Sigmoid colon (tissue), 7 donors: Measurements from ENCODE around the gene MOB3A. TPM values are rescaled to one million over a fixed set of nuclear protein-coding genes. Genes with fewer than 3 reads are reported as not detected.
A peak's percentile ranks its signal among the peaks of the same experiment; 100 is the strongest.

Source experiments
- DNase-seq: peaks from one replicate; pipeline ENCODE4 v3.0.0-alpha.2; 2019
- H3K27ac ChIP-seq, 4 donors: fragments of 200-600 bp; sonication (generic); one replicate each; pipeline ENCODE4 v1.5.1; 2016 to 2019; ENCODE audit warnings: mild to moderate bottlenecking in 1 of 4
- H3K27me3 ChIP-seq, 3 donors: fragments of 200-600 bp; sonication (generic); one replicate each; pipeline ENCODE4 v1.5.1; 2019; ENCODE audit warnings: mild to moderate bottlenecking in 1 of 3
- H3K36me3 ChIP-seq, 4 donors: fragments of 200-600 bp; sonication (generic); one replicate each; pipeline ENCODE4 v1.5.1; 2016 to 2019
- H3K4me1 ChIP-seq, 4 donors: fragments of 200-600 bp; sonication (generic); one replicate each; pipeline ENCODE4 v1.5.1; 2017 to 2019
- H3K4me3 ChIP-seq, 4 donors: fragments of 200-600 bp; sonication (generic); one replicate each; pipeline ENCODE4 v1.5.1; 2017 to 2019; ENCODE audit warnings: mild to moderate bottlenecking in 2 of 4, moderate library complexity in 1 of 4
- H3K9me3 ChIP-seq, 4 donors: fragments of 200-600 bp in 3 of 4; sonication (generic) in 3 of 4; one replicate each; pipeline versions ENCODE4 v1.5.1 to v1.6.1; 2013 to 2019
- EP300 ChIP-seq, 4 donors: sonication (generic); formaldehyde crosslinking; IDR thresholded peaks; one replicate each; pipeline ENCODE4 v1.6.1; 2017; ENCODE audit warnings: antibody characterized with exemption in 4 of 4
- POLR2A ChIP-seq, 2 donors: fragments of 450-650 bp; IDR thresholded peaks; one replicate each; pipeline ENCODE4 v1.6.1; 2016; ENCODE audit warnings: antibody characterized with exemption in 2 of 2, mild to moderate bottlenecking in 2 of 2, moderate library complexity in 2 of 2
- POLR2AphosphoS5 ChIP-seq, 4 donors: sonication (generic); formaldehyde crosslinking; IDR thresholded peaks; one replicate each; pipeline ENCODE4 v1.6.1; 2017; ENCODE audit warnings: antibody characterized with exemption in 4 of 4
- WGBS, 2 donors: extraction: QIAGEN DNeasy Blood & Tissue Kit; methylation state at CpG; one replicate each; pipeline ENCODE4 v1.1.7; 2013; 5-methylcytosine and 5-hydroxymethylcytosine counted together
- intact Hi-C: fragments of 100-400 bp; cut with DNase I; formaldehyde crosslinking; loops from one replicate; pipeline ENCODE4 v1.15.1; 2023
- polyA plus RNA-seq, 3 donors: library from polyadenylated mRNA; stranded (reverse); fragments of 200-250 nt; gene quantifications; one replicate each; pipeline ENCODE4 v1.2.3, GENCODE V29; 2013
- total RNA-seq, 4 donors: library from RNA; depleted of rRNA; stranded (reverse); fragments of >200 nt; gene quantifications; one replicate each; pipeline ENCODE4 v1.1.0, GENCODE V29; 2016
- TF ChIP-seq, protein P1 (sequence below), 4 experiments: fragments of 450-650 bp in 3 of 4; fragments of 200-600 bp in 1 of 4; IDR thresholded peaks; one replicate each; pipeline ENCODE4 v1.5.1; 2016 to 2019; ENCODE audit warnings: antibody characterized with exemption in 4 of 4, mild to moderate bottlenecking in 3 of 4, moderate library complexity in 2 of 4
- donor health status: healthy with polysubstance abuse.
- donor health status: Bipolar disorder and iron deficiency.
- donor health status: healthy.

The MOB3A gene
- total and polyA plus RNA-seq, 7 donors = 14.4 to 65.4 (median 28.6) TPM

DNA sequence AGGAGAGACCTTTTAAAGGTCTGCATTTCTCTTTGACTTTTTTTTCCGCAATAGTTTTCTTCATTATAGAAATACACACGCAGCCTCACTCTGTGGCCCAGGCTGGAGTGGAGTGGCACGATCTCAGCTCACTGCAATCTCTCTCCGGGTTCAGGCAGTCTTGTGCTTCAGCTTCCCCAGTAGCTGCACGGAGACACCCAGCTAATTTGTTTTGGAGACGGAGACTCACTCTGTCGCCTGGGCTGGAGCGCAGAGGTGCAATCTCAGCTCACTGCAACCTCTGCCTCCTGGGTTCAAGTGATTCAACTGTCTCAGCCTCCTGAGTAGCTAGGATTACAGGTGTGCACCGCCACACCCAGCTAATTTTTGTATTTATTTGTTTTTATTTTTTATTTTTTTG is 33.4 kb downstream of the MOB3A start:
- 92 to 93% methylated on average over 9 of the region's 9 CpGs for WGBS, 2 donors
- DNase-seq = no peak
- H3K4me3 ChIP-seq = no peak overlapping the region
- intact Hi-C loops = no loop called here
- no peaks in the 10 kb centered on the region for H3K36me3 ChIP-seq
- H3K9me3 ChIP-seq = no peaks in the 10 kb centered on the region
- TF ChIP-seq POLR2A (IDR thresholded peaks at IDR 0.05) = no peak
- no peak for TF ChIP-seq EP300 (IDR thresholded peaks at IDR 0.05)
- TF ChIP-seq POLR2AphosphoS5 (IDR thresholded peaks at IDR 0.05) = no peak
- TF ChIP-seq, protein P1, sequence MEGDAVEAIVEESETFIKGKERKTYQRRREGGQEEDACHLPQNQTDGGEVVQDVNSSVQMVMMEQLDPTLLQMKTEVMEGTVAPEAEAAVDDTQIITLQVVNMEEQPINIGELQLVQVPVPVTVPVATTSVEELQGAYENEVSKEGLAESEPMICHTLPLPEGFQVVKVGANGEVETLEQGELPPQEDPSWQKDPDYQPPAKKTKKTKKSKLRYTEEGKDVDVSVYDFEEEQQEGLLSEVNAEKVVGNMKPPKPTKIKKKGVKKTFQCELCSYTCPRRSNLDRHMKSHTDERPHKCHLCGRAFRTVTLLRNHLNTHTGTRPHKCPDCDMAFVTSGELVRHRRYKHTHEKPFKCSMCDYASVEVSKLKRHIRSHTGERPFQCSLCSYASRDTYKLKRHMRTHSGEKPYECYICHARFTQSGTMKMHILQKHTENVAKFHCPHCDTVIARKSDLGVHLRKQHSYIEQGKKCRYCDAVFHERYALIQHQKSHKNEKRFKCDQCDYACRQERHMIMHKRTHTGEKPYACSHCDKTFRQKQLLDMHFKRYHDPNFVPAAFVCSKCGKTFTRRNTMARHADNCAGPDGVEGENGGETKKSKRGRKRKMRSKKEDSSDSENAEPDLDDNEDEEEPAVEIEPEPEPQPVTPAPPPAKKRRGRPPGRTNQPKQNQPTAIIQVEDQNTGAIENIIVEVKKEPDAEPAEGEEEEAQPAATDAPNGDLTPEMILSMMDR (IDR thresholded peaks at IDR 0.05) = no peak
- peak overlapping the region in 3 of 4 donors; percentile 95 to 100 (median 99) for H3K27ac ChIP-seq
- H3K4me1 ChIP-seq = peaks cover 0 to 62% (median 51%) of the 10 kb centered on the region in 4 donors
- H3K27me3 ChIP-seq = no peaks in the 10 kb centered on the region

DNA sequence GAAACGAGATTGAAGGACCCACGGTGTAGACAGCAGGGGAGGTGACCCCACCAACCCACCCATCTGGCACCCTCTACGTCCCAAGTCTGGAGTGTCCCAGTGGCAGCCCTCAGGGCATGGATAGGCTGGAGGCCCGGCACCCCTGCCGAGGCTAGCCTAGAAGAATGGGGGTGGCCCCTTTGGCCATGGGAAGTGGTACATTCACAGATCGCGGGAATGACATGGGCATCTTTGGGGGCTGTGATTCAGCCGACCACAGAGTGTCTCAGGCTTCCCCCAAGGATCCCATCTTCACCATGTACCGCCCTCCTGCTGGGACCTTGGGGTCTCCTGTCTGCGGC is 33.8 kb downstream of the MOB3A start:
- H3K27me3 ChIP-seq = no peaks in the 10 kb centered on the region
- peak overlapping the region in 3 of 4 donors; percentile 72 to 89 (median 73) for H3K4me3 ChIP-seq
- peak overlapping the region; percentile 95 to 100 (median 100) for H3K27ac ChIP-seq
- H3K9me3 ChIP-seq = no peaks in the 10 kb centered on the region
- no peaks in the 10 kb centered on the region for H3K36me3 ChIP-seq
- intact Hi-C loops = no loop called here
- DNase-seq = no peak
- H3K4me1 ChIP-seq = peaks cover 0 to 62% (median 53%) of the 10 kb centered on the region in 4 donors
- 65 to 67% methylated on average over 10 of the region's 10 CpGs for WGBS, 2 donors
- no peak for TF ChIP-seq EP300 (IDR thresholded peaks at IDR 0.05)
- no peak for TF ChIP-seq POLR2A (IDR thresholded peaks at IDR 0.05)
- TF ChIP-seq, protein P1 (IDR thresholded peaks at IDR 0.05) = no peak
- TF ChIP-seq POLR2AphosphoS5 (IDR thresholded peaks at IDR 0.05) = no peak

GRCh38 chr19:2061495-2062388 is 34.4 kb downstream of the MOB3A start:
- Histone ChIP-seq H3K4me3 (peak overlapping the region; percentile 63 to 89 (median 72)), H3K27me3 (no peaks in the 10 kb centered on the region), H3K36me3 (no peaks in the 10 kb centered on the region), H3K27ac (peak overlapping the region; percentile 95 to 100 (median 100)), H3K9me3 (no peaks in the 10 kb centered on the region), H3K4me1 (peaks cover 0 to 64% (median 58%) of the 10 kb centered on the region in 4 donors)
- TF ChIP-seq POLR2AphosphoS5 (IDR thresholded peaks at IDR 0.05) (peak; percentile 73 to 91 (median 82)), POLR2A (IDR thresholded peaks at IDR 0.05) (peak; percentile 22 to 69), EP300 (IDR thresholded peaks at IDR 0.05) (peak in 1 of 4 donors; percentile 71)
- TF ChIP-seq, protein P1 (IDR thresholded peaks at IDR 0.05) = no peak
- intact Hi-C loops = loop anchor here (2.0 kb wide), 2 partner anchors 33 to 45 kb away; no protein-coding TSS in a partner anchor
- 2% methylated on average over 50 of the region's 50 CpGs for WGBS, 2 donors
- DNase-seq = peak; percentile 100

GRCh38 chr19:2060884-2061494 is 35.1 kb downstream of the MOB3A start:
- intact Hi-C loops = loop anchor here (2.0 kb wide), 2 partner anchors 34 to 44 kb away; no protein-coding TSS in a partner anchor
- H3K4me1 ChIP-seq = peaks cover 0 to 71% (median 65%) of the 10 kb centered on the region in 4 donors

More at GRCh38 chr19:2060884-2061494, 35.1 kb downstream of the MOB3A start:
- Histone ChIP-seq H3K4me3 (peak overlapping the region; percentile 63 to 89 (median 72)), H3K27me3 (no peaks in the 10 kb centered on the region), H3K9me3 (no peaks in the 10 kb centered on the region), H3K36me3 (no peaks in the 10 kb centered on the region), H3K27ac (peak overlapping the region; percentile 95 to 100 (median 100))
- TF ChIP-seq EP300 (IDR thresholded peaks at IDR 0.05) (peak in 1 of 4 donors; percentile 4), POLR2AphosphoS5 (IDR thresholded peaks at IDR 0.05) (peak in 2 of 4 donors; percentile 91 to 93), POLR2A (IDR thresholded peaks at IDR 0.05) (peak in 1 of 2 donors; percentile 52)
- TF ChIP-seq, protein P1 (IDR thresholded peaks at IDR 0.05) = no peak
- DNase-seq = peak; percentile 89
- WGBS, 2 donors = 1% methylated on average over 55 of the region's 55 CpGs
